GM10266 (cell line): ENCODE measurements around the gene CCL5.

ENCODE experiments used
- DNase-seq: peaks from one replicate; pipeline ENCODE4 v3.0.0; 2012; ENCODE audit errors: extremely low spot score
- TF ChIP-seq, protein P1 (sequence below): IDR thresholded peaks from 2 replicates; pipeline ENCODE4 v1.5.1; 2012; ENCODE audit warnings: mild to moderate bottlenecking, low read depth; ENCODE audit not compliant: control insufficient read depth, insufficient read depth; ENCODE audit errors: missing control alignments

The CCL5 gene

DNA sequence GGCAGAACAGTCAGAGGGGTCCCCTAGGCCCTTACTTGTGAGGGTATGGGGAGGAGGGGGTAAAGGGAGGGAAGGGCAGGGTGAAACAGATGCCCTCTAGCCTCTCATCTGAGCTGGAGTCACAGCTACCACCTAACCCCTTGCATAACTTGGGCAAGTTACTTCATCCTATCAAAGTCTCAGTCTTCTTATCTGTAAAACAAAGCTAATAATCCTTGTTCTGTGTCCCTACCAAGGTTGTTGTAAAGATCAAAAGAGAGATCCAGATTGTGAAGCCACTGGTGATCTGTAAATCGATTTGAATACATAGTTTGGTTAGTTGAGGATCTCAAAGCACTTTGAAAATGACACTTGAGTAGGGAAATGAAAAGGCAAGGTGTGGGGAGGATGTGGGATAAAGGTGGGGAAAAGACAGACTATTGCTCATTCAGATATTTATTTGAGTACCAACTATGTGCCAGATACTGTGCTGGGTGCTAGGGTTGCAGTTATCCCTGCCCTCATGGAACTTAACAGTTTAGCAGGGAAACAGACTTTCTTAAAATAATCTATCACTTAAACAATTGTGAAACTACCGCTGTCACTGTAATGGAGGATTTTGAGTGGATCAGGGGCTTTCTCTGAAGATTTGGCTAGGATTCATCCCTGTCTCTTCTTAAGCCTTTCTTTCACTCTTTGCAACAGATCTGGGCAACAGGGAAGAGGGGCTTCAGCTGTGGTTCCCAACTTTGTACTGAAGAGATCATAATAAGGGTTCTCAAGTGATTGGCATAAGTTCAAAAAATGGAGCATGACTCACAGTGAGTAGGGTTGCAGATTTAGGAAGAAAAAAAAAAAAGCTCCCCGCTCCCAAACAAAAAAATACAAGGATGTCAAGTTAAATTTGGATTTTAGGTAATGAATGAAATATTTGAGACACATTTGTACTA lies 14.5 kb downstream of the CCL5 start:
- no peak for DNase-seq
- TF ChIP-seq, protein P1, sequence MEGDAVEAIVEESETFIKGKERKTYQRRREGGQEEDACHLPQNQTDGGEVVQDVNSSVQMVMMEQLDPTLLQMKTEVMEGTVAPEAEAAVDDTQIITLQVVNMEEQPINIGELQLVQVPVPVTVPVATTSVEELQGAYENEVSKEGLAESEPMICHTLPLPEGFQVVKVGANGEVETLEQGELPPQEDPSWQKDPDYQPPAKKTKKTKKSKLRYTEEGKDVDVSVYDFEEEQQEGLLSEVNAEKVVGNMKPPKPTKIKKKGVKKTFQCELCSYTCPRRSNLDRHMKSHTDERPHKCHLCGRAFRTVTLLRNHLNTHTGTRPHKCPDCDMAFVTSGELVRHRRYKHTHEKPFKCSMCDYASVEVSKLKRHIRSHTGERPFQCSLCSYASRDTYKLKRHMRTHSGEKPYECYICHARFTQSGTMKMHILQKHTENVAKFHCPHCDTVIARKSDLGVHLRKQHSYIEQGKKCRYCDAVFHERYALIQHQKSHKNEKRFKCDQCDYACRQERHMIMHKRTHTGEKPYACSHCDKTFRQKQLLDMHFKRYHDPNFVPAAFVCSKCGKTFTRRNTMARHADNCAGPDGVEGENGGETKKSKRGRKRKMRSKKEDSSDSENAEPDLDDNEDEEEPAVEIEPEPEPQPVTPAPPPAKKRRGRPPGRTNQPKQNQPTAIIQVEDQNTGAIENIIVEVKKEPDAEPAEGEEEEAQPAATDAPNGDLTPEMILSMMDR = no peak

DNA sequence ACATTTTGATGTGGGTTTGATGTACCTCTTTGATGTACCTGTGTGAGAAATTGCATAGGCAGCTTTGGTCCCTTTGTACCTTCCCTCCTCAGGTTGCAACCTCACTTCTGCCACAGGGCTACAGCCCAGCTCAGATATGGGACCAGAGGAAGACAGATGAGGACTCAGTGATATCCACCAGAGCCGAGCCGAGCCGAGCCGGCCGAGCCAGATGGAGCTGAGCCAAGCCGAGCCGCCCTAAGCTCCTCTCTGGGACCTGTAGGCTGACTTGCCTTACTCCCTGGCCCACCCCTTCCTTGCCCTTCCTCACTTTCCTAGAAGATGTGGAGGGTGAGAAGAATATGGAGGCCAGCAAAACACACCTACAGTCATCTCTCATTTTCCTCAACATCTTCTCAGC lies 15.3 kb downstream of the CCL5 start:
- TF ChIP-seq, protein P1 = no peak
- DNase-seq = no peak

DNA sequence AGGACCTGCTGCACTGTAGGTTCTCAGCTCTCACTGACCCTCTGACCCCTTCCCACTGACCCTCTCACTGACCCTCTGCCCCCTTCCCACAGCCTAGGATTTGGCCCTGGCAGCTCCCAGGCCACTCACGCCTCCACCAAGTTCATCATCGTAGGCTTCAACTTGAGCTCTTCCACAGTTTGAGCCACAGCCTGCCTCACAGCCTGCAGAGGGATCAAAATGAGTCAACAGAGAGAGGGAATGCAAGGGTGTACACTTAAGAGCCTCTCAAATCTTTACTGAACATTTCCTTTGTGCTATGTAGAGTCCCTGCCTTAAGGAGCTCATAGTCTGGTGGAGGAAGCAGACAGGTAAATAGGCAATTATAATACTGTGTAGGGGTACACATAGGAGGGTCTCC lies 23.6 kb downstream of the CCL5 start:
- TF ChIP-seq, protein P1 = no peak
- no peak for DNase-seq

GRCh38 chr17:35855965-35856364 lies 24.2 kb downstream of the CCL5 start:
- TF ChIP-seq, protein P1 = no peak
- no peak for DNase-seq

GRCh38 chr17:35849469-35850348 lies 30.5 kb downstream of the CCL5 start:
- DNase-seq = peak; percentile 44
- TF ChIP-seq, protein P1 = peak; percentile 78

DNA sequence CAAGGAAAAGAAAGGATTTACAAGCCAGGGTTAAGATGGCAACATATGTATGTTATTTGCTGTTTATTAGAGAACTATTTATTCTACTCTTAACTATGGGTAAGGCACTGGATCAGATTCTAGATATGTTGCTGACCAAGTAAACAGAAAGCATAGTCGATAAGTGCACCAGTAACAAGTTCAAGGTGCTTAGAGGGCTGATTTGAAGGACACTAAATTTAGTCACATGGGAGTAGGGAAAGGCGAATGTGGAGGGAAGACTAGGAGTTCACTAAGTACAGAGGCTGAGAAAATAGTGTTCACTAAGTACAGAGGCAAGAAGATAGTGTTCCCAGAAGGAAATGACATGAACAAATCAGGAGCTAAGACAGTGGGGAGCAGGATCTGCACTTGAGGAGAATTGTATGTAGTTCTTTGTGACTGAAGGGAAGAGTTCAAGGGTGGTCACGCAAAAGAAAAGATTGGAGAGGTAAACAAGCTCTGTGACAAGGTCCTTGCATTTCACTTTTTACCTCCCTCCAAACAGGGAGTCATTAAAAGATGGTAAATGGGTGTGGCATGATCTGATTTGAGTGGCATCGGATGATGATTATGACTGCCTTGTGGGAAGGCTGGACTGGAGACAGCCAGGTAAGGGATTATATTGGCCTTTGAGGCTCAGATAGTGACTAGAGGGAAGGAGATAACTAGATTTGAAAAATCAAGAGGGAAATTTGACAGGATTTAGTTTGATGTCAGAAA lies 32.4 kb downstream of the CCL5 start:
- TF ChIP-seq, protein P1 = no peak

More for the DNA sequence above, 32.4 kb downstream of the CCL5 start:
- DNase-seq = no peak
